MM.1S (cell line): Measurements from ENCODE around the gene MIEF1.

Experiments
- DNase-seq: peaks from one replicate; pipeline ENCODE4 v3.0.0-alpha.2; 2015
- H2AFZ ChIP-seq: fragments of 300-600 bp; sonication (generic); 2 replicates; pipeline ENCODE4 v1.6.0; 2016; ENCODE audit warnings: antibody characterized with exemption, low read length
- H3F3A ChIP-seq: fragments of 300-600 bp; sonication (generic); 2 replicates; pipeline ENCODE4 v1.6.1; 2016; ENCODE audit warnings: mild to moderate bottlenecking, antibody characterized with exemption, low read length, moderate library complexity, mixed read lengths; ENCODE audit not compliant: insufficient read depth
- H3K27ac ChIP-seq: fragments of 300-600 bp; sonication (generic); 2 replicates; pipeline ENCODE4 v1.5.1; 2016; ENCODE audit warnings: mild to moderate bottlenecking, low read length
- H3K27me3 ChIP-seq: fragments of 300-600 bp; sonication (generic); replicated peaks from 2 replicates; pipeline ENCODE4 v1.6.0; 2016; ENCODE audit warnings: low read length; ENCODE audit not compliant: insufficient read depth
- H3K36me3 ChIP-seq: fragments of 300-600 bp; sonication (generic); replicated peaks from 2 replicates; pipeline ENCODE4 v1.6.1; 2016; ENCODE audit warnings: mild to moderate bottlenecking, low read length, mixed read lengths; ENCODE audit not compliant: insufficient read depth
- H3K4me1 ChIP-seq: fragments of 300-600 bp; sonication (generic); 2 replicates; pipeline ENCODE4 v1.6.1; 2016; ENCODE audit warnings: low read length, mixed read lengths
- H3K4me2 ChIP-seq: fragments of 300-600 bp; sonication (generic); 2 replicates; pipeline ENCODE4 v1.6.0; 2016; ENCODE audit warnings: low read depth, low read length
- H3K4me3 ChIP-seq: fragments of 300-600 bp; sonication (generic); 2 replicates; pipeline ENCODE4 v1.5.1; 2016; ENCODE audit warnings: low read length, mixed read lengths
- H3K79me2 ChIP-seq: fragments of 300-600 bp; sonication (generic); 2 replicates; pipeline ENCODE4 v1.6.1; 2016; ENCODE audit warnings: mixed run types, low read length, mixed read lengths
- H3K9ac ChIP-seq: fragments of 300-600 bp; sonication (generic); 2 replicates; pipeline ENCODE4 v1.6.1; 2016; ENCODE audit warnings: low read length, mixed read lengths
- H3K9me2 ChIP-seq: fragments of 300-600 bp; sonication (generic); replicated peaks from 2 replicates; pipeline ENCODE4 v1.6.1; 2016; ENCODE audit warnings: mild to moderate bottlenecking, low read length, mixed read lengths; ENCODE audit not compliant: insufficient read depth
- H3K9me3 ChIP-seq: fragments of 300-600 bp; sonication (generic); replicated peaks from 2 replicates; pipeline ENCODE4 v1.6.1; 2016; ENCODE audit warnings: mild to moderate bottlenecking, low read length, mixed read lengths; ENCODE audit not compliant: insufficient read depth
- H4K20me1 ChIP-seq: fragments of 300-600 bp; sonication (generic); 2 replicates; pipeline ENCODE4 v1.6.1; 2016; ENCODE audit warnings: mild to moderate bottlenecking, low read length, moderate library complexity, mixed read lengths; ENCODE audit not compliant: insufficient read depth
- EZH2 ChIP-seq: fragments of 300-600 bp; sonication (generic); optimal IDR thresholded peaks from 2 replicates; pipeline ENCODE3; 2017; ENCODE audit warnings: low read depth, mild to moderate bottlenecking, antibody characterized with exemption, low read length, mixed read lengths
- EZH2phosphoT487 ChIP-seq: fragments of 300-600 bp; sonication (generic); IDR thresholded peaks from 2 replicates; pipeline ENCODE4 v1.6.1; 2018; ENCODE audit warnings: antibody characterized with exemption, low read length
- TF ChIP-seq, protein P1 (sequence below): fragments of 300-600 bp; sonication (generic); IDR thresholded peaks from 2 replicates; pipeline ENCODE4 v1.5.1; 2016; ENCODE audit warnings: antibody characterized with exemption, low read length, mixed read lengths

The MIEF1 gene

DNA sequence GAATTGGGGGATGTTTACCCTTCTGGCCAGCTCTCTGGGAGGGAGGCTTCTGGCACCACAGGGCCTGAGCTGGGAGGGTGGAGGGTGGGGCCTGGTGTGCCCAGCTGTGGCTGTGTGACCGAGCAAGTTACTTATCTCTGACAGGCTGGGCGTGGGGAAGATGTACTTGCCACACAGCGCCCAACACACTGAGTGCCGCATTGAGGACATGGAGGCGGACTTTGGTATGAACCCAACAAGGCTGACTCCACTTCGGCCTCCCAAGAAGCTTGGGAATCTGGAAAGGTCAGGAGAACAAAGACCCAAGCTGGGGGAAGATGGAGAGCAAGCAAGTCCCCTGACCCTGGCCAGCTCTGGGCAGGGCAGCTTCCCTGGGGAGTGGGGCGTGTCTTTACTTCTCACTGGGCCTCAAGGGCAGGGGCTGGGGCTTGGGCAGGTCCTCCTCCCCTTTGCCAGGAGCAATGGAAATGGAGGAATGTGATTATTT is 47.7 kb upstream of the MIEF1 start:
- DNase-seq = no peak
- no peak overlapping the region for H3K9ac ChIP-seq
- no peak for TF ChIP-seq EZH2phosphoT487
- TF ChIP-seq EZH2 = no peak
- TF ChIP-seq, protein P1, sequence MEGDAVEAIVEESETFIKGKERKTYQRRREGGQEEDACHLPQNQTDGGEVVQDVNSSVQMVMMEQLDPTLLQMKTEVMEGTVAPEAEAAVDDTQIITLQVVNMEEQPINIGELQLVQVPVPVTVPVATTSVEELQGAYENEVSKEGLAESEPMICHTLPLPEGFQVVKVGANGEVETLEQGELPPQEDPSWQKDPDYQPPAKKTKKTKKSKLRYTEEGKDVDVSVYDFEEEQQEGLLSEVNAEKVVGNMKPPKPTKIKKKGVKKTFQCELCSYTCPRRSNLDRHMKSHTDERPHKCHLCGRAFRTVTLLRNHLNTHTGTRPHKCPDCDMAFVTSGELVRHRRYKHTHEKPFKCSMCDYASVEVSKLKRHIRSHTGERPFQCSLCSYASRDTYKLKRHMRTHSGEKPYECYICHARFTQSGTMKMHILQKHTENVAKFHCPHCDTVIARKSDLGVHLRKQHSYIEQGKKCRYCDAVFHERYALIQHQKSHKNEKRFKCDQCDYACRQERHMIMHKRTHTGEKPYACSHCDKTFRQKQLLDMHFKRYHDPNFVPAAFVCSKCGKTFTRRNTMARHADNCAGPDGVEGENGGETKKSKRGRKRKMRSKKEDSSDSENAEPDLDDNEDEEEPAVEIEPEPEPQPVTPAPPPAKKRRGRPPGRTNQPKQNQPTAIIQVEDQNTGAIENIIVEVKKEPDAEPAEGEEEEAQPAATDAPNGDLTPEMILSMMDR = no peak
- peaks cover 87% of the 10 kb centered on the region for H3K79me2 ChIP-seq
- peaks cover 3% of the 10 kb centered on the region; the same call in 1 of the 2 replicates for H3K36me3 ChIP-seq
- H4K20me1 ChIP-seq = no peaks in the 10 kb centered on the region
- no peak overlapping the region for H3K4me3 ChIP-seq
- H3F3A ChIP-seq = no peaks in the 10 kb centered on the region
- no peaks in the 10 kb centered on the region for H3K27me3 ChIP-seq
- H2AFZ ChIP-seq = no peak overlapping the region
- no peak overlapping the region for H3K4me2 ChIP-seq
- H3K4me1 ChIP-seq = peaks cover 16% of the 10 kb centered on the region
- no peak overlapping the region for H3K27ac ChIP-seq
- no peaks in the 10 kb centered on the region for H3K9me2 ChIP-seq
- H3K9me3 ChIP-seq = no peaks in the 10 kb centered on the region

GRCh38 chr22:39456522-39457197 is 45.4 kb upstream of the MIEF1 start, which contains the start of gene MGAT3:
Gene MGAT3 (plus strand): TSS chr22:39457012. CDS start chr22:39487348, 30,336 bp downstream.
- peaks cover 87% of the 10 kb centered on the region for H3K79me2 ChIP-seq
- no peak within 1 kb of the TSS for H3K9ac ChIP-seq
- TF ChIP-seq, protein P1 = no peak
- no peak for TF ChIP-seq EZH2
- H3K36me3 ChIP-seq = peaks cover 3% of the 10 kb centered on the region; the same call in 1 of the 2 replicates
- no peaks in the 10 kb centered on the region for H3K4me1 ChIP-seq
- H4K20me1 ChIP-seq = no peaks in the 10 kb centered on the region
- H3K9me2 ChIP-seq = no peaks in the 10 kb centered on the region
- H3K27ac ChIP-seq = no peak within 1 kb of the TSS
- H3K4me3 ChIP-seq = no peak within 1 kb of the TSS
- no peak for DNase-seq
- no peak within 1 kb of the TSS for H2AFZ ChIP-seq
- H3K4me2 ChIP-seq = no peak within 1 kb of the TSS
- no peaks in the 10 kb centered on the region for H3K9me3 ChIP-seq
- no peaks in the 10 kb centered on the region for H3F3A ChIP-seq
- H3K27me3 ChIP-seq = no peaks in the 10 kb centered on the region

DNA sequence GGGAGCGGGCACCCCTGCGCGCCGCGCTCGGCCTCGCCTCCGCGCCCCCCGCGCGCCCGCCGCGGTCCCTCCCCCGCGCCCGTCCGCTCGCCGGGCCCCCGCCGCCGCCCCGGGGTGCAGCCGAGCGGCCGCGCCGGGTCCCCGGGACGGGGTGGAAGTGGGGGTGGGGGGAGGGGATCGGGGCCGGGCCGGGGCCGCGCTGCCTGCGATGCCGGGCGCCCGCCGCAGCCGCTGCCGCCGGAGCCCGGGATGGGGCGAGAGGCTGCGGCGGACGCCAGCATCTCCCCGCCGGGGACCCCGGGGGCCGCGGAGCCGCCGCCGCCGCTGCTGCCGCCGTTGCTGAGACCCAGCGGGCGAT is 44.9 kb upstream of the MIEF1 start:
- Histone ChIP-seq H3K79me2 (peaks cover 87% of the 10 kb centered on the region), H3K4me1 (no peaks in the 10 kb centered on the region), H3K9me3 (no peaks in the 10 kb centered on the region), H2AFZ (no peak overlapping the region), H3K27me3 (no peaks in the 10 kb centered on the region), H3K27ac (no peak overlapping the region), H3K4me3 (no peak overlapping the region), H3K36me3 (peaks cover 3% of the 10 kb centered on the region; the same call in 1 of the 2 replicates), H3K4me2 (no peak overlapping the region), H4K20me1 (no peaks in the 10 kb centered on the region), H3K9ac (no peak overlapping the region), H3K9me2 (no peaks in the 10 kb centered on the region), H3F3A (no peaks in the 10 kb centered on the region)
- DNase-seq = no peak
- TF ChIP-seq, protein P1 = no peak
- no peak for TF ChIP-seq EZH2phosphoT487
- no peak for TF ChIP-seq EZH2
